HepG2 (cell line): ENCODE measurements around the gene GIMD1. TPM values are rescaled to one million over a fixed set of nuclear protein-coding genes. Genes with fewer than 3 reads are reported as not detected.

Experiments used
- ATAC-seq: fragments of 200-7000 bp; cut with Tn5 transposase; 3 replicates; pipeline ENCODE4 v1.9.1; 2020; ENCODE audit warnings: mild to moderate bottlenecking, moderate library complexity
- BruUV-seq: library from RNA; stranded (reverse); fragments of 400-500 nt; replicated peaks from 2 replicates; lab custom pipeline; 2021; lab: Mats Ljungman, UMichigan
- CTCF ChIA-PET: fragments of 300-600 bp; formaldehyde crosslinking; extraction: SDS; loops from one replicate; lab custom pipeline; 2021; ENCODE audit warnings: low total read pairs, inconsistent platforms, low intra/inter-chr PET ratio; lab: Yijun Ruan, JAX
- POLR2A ChIA-PET: fragments of 350-600 bp; sonication (Branson Sonifier 250); formaldehyde crosslinking; loops from one replicate; lab custom pipeline; 2020; ENCODE audit warnings: antibody characterized with exemption, inconsistent platforms; lab: Yijun Ruan, JAX
- DNase-seq: peaks from one replicate; pipeline ENCODE4 v3.0.0-alpha.2; 2015; ENCODE audit warnings: low spot score
- FAIRE-seq: peaks from 3 replicates; lab custom pipeline; 2011; peaks lifted over from hg19 to GRCh38; lab: Jason Lieb, UNC
- H2AFZ ChIP-seq: one replicate; pipeline ENCODE4 v1.6.1; 2011; ENCODE audit warnings: low read length, inconsistent platforms
- H3K27ac ChIP-seq: fragments of 300-600 bp; 3 replicates; pipeline ENCODE4 v1.8.0; 2011; ENCODE audit warnings: mixed run types, mild to moderate bottlenecking, mixed read lengths, low read length, inconsistent platforms; ENCODE audit not compliant: insufficient read depth; ENCODE audit errors: extremely low read length
- H3K27me3 ChIP-seq, 2 experiments: fragments of 200-600 bp in 1 of 2; 2 replicates in 1 of 2; 3 replicates in 1 of 2; pipeline versions ENCODE4 v1.6.0 to v1.8.0; 2011; ENCODE audit warnings: low read length in 2 of 2, mild to moderate bottlenecking in 2 of 2, moderate library complexity in 2 of 2, inconsistent platforms in 1 of 2; ENCODE audit not compliant: insufficient read depth in 2 of 2, control insufficient read depth in 1 of 2
- H3K36me3 ChIP-seq, 2 experiments: fragments of 200-600 bp in 1 of 2; replicated peaks in 1 of 2; 2 replicates in 1 of 2; 3 replicates in 1 of 2; pipeline versions ENCODE4 v1.5.1 to v1.8.0; 2011; ENCODE audit warnings: low read length in 2 of 2, inconsistent platforms in 1 of 2; ENCODE audit not compliant: insufficient read depth in 2 of 2, control insufficient read depth in 1 of 2
- H3K4me1 ChIP-seq: 2 replicates; pipeline ENCODE4 v1.5.1; 2012; ENCODE audit warnings: low read length, inconsistent platforms; ENCODE audit not compliant: insufficient read depth
- H3K4me2 ChIP-seq: 2 replicates; pipeline ENCODE4 v1.6.0; 2011; ENCODE audit warnings: low read depth, low read length, inconsistent platforms
- H3K4me3 ChIP-seq, 3 experiments: fragments of 200-600 bp in 1 of 3; sonication (generic), shearing (Covaris generic) in 1 of 3; replicated peaks in 1 of 3; 2 replicates each; pipeline ENCODE4 v1.5.1; 2011 to 2016; ENCODE audit warnings: low read length in 3 of 3, inconsistent platforms in 2 of 3, low read depth in 2 of 3, mild to moderate bottlenecking in 2 of 3, control low read depth in 1 of 3, mixed read lengths in 1 of 3; ENCODE audit not compliant: insufficient read depth in 1 of 3
- H3K79me2 ChIP-seq: one replicate; pipeline ENCODE4 v1.6.1; 2011; ENCODE audit warnings: low read length, inconsistent platforms; ENCODE audit not compliant: insufficient read depth
- H3K9ac ChIP-seq: 2 replicates; pipeline ENCODE4 v1.6.0; 2011; ENCODE audit warnings: mild to moderate bottlenecking, low read depth, low read length, inconsistent platforms; ENCODE audit not compliant: insufficient read depth
- H3K9me3 ChIP-seq: 2 replicates; pipeline ENCODE4 v1.5.1; 2012; ENCODE audit warnings: mild to moderate bottlenecking, low read length
- H4K20me1 ChIP-seq: 2 replicates; pipeline ENCODE4 v1.6.0; 2011; ENCODE audit warnings: inconsistent platforms, mild to moderate bottlenecking, low read length, moderate library complexity; ENCODE audit not compliant: insufficient read depth
- ARID5B ChIP-seq: IDR thresholded peaks from 2 replicates; pipeline ENCODE4 v1.4.0; 2020; ENCODE audit warnings: mild to moderate bottlenecking, missing genetic modification reagents
- HMG20A ChIP-seq: IDR thresholded peaks from 2 replicates; pipeline ENCODE4 v1.6.1; 2016; ENCODE audit warnings: borderline replicate concordance
- MIER3 ChIP-seq: IDR thresholded peaks from 2 replicates; pipeline ENCODE4 v1.6.1; 2016; ENCODE audit warnings: missing compliant biosample characterization, borderline replicate concordance
- ZFP36L2 ChIP-seq: sonication (generic); formaldehyde crosslinking; IDR thresholded peaks from 2 replicates; pipeline ENCODE4 v1.4.0; 2020; ENCODE audit warnings: missing genetic modification reagents
- ZNF180 ChIP-seq: sonication (generic); formaldehyde crosslinking; IDR thresholded peaks from 2 replicates; pipeline ENCODE4 v1.4.0; 2020; ENCODE audit warnings: low read depth, missing genetic modification reagents, borderline replicate concordance
- ZNF614 ChIP-seq: IDR thresholded peaks from 2 replicates; pipeline ENCODE4 v1.6.1; 2018; ENCODE audit warnings: missing biosample characterization, missing genetic modification reagents, inconsistent platforms, borderline replicate concordance
- WGBS: methylation state at CpG from one replicate; pipeline ENCODE4 v1.1.6; 2017; ENCODE audit warnings: low lambda C conversion rate; 5-methylcytosine and 5-hydroxymethylcytosine counted together
- in situ Hi-C: cut with HindIII; loops from 2 replicates; pipeline ENCODE4 v1.10.0; 2017; ENCODE audit warnings: low pct_unique_long_range_greater_than_20kb; ENCODE audit not compliant: extremely low pct_ligation_motif_present
- intact Hi-C: fragments of 100-400 bp; cut with micrococcal nuclease; formaldehyde crosslinking; loops from one replicate; pipeline ENCODE4 v1.10.0; 2022; ENCODE audit not compliant: unreplicated experiment
- polyA plus RNA-seq, 8 experiments: library from polyadenylated mRNA; depleted of rRNA in 3 of 8; stranded (reverse) in 7 of 8; unstranded in 1 of 8; fragments of >200 nt; fragmentation: Illumina TruSeq in 4 of 8; extraction: Trizol in 4 of 8; gene quantifications; 2 replicates each; pipeline versions ENCODE4 v1.2.1 to v1.2.3, GENCODE V29; 2011 to 2016; ENCODE audit warnings: low read depth in 4 of 8, missing spikeins in 1 of 8, mixed read lengths in 1 of 8; ENCODE audit not compliant: insufficient read depth in 1 of 8
- total RNA-seq, 5 experiments: library from RNA; depleted of rRNA; stranded (reverse); fragments of >200 nt; fragmentation: Illumina TruSeq; extraction: Trizol; gene quantifications; 2 replicates each; pipeline ENCODE4 v1.2.3, GENCODE V29; 2016; ENCODE audit warnings: low read depth in 1 of 5

Gene GIMD1
- total and polyA plus RNA-seq, 2 of the 13 experiments (the other 11 are each of a cell fraction or from before 2014, with no cell fraction given): not detected

GRCh38 chr4:106312377-106312776 lies 56.2 kb downstream of the GIMD1 start:
- WGBS: 97% methylated on average over 1 of the region's 1 CpG

More at GRCh38 chr4:106312377-106312776, 56.2 kb downstream of the GIMD1 start:
- in situ Hi-C loops (no loop called here), intact Hi-C loops (loop anchor here (10.0 kb wide), 1 partner anchor 608 kb away; the partner anchor contains the start of genes GSTCD and INTS12)
- FAIRE-seq (no peak), ATAC-seq (no peak), DNase-seq (no peak)
- H4K20me1 ChIP-seq: no peaks in the 10 kb centered on the region
- no peaks in the 10 kb centered on the region; a peak in 2 of 5 replicates for H3K27me3 ChIP-seq
- peaks cover 95% of the 10 kb centered on the region for H3K79me2 ChIP-seq
- peak overlapping the region; percentile 99; the same call in 1 of the 2 replicates for H3K9ac ChIP-seq
- H3K27ac ChIP-seq: no peak overlapping the region
- no peaks in the 10 kb centered on the region for H3K9me3 ChIP-seq
- peaks cover 0 to 15% of the 10 kb centered on the region in 2 experiments; a peak in 3 of 5 replicates for H3K36me3 ChIP-seq
- TF ChIP-seq ZFP36L2 (CRISPR knock-in tag) (no peak), ARID5B (CRISPR knock-in tag) (no peak), MIER3 (CRISPR knock-in tag) (no peak), ZNF180 (no peak), ZNF614 (CRISPR knock-in tag) (no peak), HMG20A (CRISPR knock-in tag) (no peak)
- BruUV-seq: no TSS peak
- CTCF ChIA-PET: no interaction called here
- H3K4me3 ChIP-seq: peak overlapping the region in 2 of 3 experiments; percentile 6 to 97; a peak in 2 of 6 replicates
- H3K4me2 ChIP-seq: peak overlapping the region; percentile 75
- H2AFZ ChIP-seq: no peak overlapping the region
- POLR2A ChIA-PET: interaction anchor here (0.9 to 1.3 kb wide), 2 partner anchors 10 to 32 kb away, joined by 3 to 4 read pairs; no protein-coding TSS in a partner anchor
- H3K4me1 ChIP-seq: peaks cover 52% of the 10 kb centered on the region

Other genes starting within 250 kb of the GIMD1 start
- gene TBCK, start 52.6 kb downstream of the GIMD1 start, total RNA-seq (2016; rRNA removed; fragmentation: Illumina TruSeq; extraction: Trizol): 44.3 and 51.0 TPM in 2 replicates
- 55.7 and 62.4 TPM in 2 replicates for gene TBCK, start 52.6 kb downstream of the GIMD1 start, polyA plus RNA-seq (2011; rRNA removed)
- gene AIMP1, start 52.2 kb downstream of the GIMD1 start, total RNA-seq (2016; rRNA removed; fragmentation: Illumina TruSeq; extraction: Trizol): 82.9 and 116 TPM in 2 replicates
- 19.6 and 28.6 TPM in 2 replicates for gene AIMP1, start 52.2 kb downstream of the GIMD1 start, polyA plus RNA-seq (2011; rRNA removed)